Measurements from ENCODE around the gene AAMDC.
"Not testable (repeated sequence)": the region's sequence is repeated elsewhere in the genome, so short reads cannot be mapped to it uniquely, and the experiment has no call there.

AAMDC gene

DNA sequence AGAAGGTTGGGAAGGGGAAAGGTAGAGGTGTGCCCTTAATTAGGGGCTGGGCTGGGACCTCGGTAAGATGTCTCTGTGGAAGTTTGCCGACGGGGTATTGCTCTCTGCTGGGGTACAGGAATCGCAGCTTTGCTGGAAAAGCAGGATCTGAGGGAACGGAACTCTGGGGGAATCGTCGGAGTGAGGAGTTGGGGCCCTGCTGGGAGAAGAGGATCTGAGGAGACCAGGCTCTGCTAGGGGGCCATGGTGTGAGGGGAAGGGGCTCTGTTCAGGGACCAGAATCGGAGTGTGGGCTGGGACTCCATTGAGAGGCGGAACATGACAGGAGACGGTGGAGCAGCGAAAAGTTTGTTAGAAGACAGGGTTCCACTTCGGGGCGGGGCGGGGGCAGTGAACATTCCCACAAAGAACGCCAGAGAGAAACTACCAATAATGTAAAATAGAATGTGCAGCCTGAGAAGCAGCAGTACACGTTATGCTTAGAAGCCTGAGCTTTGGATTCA is 456 bp downstream of the AAMDC start:
- no peak for DNase-seq (ENCODE audit: low spot score)

DNA sequence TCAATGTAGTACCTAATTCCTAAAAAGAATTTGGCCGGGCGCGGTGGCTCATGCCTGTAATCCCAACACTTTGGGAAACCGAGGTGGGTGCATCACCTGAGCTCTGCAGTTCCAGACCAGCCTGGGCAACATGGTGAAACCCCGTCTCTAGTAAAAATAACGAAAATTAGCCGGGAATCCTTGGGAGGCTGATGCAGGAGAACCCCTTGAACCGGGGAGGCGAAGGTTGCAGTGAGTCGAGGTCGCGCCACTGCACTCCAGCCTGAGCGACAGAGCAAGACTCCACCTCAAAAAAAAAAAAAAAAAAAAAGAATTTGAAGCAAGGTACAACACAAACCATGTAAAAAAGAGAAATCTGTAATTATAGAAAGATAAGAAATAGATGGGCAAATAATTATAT is 1.2 kb downstream of the AAMDC start:
- DNase-seq (ENCODE audit: low spot score) = not testable (repeated sequence)

DNA sequence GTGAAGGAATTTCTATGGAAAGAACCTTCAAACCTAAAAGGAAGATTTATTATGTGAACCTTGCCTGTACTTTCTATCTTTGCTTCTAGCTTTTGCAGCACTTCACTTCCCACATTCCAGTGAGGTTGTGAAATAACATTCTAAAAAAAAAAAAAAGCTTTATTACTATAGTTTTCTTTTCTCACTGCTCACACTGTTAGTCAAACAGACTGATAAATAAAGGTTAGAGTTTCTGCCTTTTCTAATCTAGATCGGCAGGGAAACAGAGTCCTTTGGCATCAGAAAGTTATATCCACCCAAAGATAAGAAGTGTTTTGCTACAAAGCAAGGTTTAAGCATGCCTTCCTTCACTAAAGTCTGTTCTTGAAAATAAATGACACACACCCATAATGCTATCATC is 2.8 kb downstream of the AAMDC start:
- no peak for DNase-seq (ENCODE audit: low spot score)

GRCh38 chr11:77828926-77829325 is 8.0 kb downstream of the AAMDC start:
- DNase-seq (ENCODE audit: low spot score) = no peak

DNA sequence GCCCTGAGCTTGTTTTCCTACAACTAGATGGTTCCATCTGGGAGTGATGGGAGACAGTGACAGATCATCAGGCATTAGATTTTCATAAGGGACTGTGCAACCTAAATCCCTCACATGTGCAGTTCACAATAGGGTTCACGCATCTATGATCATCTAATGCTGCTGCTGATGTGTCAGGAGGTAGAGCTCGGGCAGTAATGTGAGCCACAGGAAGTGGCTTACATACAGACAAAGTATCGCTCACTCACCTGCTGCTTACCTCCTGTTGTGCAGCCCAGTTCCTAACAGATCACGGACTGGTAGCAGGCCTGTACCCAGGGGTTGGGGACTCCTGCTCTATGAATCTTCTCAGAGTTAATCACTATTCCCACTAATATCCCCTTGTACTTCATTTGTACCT is 12.4 kb downstream of the AAMDC start:
- DNase-seq (ENCODE audit: low spot score) = no peak

- DNase-seq (ENCODE audit: low spot score) = no peak
Observed at GRCh38 chr11:77842441-77843121, 21.6 kb downstream of the AAMDC start.

DNA sequence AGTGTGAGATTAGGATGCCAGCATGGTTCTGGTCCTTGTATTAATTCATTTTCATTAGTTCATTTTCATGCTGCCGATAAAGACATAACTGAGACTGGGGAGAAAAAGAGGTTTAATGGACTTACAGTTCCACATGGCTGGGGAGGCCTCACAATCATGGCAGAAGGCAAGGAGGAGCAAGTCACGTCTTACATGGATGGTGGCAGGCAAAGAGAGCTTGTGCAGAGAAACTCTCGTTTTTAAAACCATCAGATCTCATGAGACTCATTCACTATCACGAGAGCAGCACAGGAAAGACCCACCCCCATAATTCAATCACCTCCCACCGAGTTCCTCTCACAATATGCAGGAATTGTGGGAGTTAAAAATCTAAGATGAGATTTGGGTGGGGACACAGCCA is 22.8 kb downstream of the AAMDC start:
- not testable (repeated sequence) for DNase-seq (ENCODE audit: low spot score)

DNA sequence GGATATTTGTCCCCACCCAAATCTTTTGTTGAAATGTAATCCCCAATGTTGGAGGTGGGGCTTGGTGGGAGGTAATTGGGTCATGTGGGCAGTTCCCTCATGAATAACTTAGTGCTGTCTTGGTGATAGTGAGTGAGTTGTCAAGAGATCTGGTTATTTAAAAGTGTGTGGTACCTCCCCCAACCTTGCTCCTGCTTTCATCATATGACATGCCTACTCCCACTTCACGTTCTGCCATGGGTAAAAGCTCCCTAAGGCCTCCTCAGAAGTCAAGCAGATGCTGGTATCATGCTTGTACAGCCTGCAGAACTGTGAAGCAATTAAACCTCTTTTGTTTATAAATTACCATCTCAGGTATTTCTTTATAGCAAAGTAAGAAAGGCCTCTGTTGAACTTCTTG is 30.6 kb downstream of the AAMDC start:
- DNase-seq (ENCODE audit: low spot score) = no peak

GRCh38 chr11:77854838-77855237 is 33.9 kb downstream of the AAMDC start:
- DNase-seq (ENCODE audit: low spot score) = no peak

DNA sequence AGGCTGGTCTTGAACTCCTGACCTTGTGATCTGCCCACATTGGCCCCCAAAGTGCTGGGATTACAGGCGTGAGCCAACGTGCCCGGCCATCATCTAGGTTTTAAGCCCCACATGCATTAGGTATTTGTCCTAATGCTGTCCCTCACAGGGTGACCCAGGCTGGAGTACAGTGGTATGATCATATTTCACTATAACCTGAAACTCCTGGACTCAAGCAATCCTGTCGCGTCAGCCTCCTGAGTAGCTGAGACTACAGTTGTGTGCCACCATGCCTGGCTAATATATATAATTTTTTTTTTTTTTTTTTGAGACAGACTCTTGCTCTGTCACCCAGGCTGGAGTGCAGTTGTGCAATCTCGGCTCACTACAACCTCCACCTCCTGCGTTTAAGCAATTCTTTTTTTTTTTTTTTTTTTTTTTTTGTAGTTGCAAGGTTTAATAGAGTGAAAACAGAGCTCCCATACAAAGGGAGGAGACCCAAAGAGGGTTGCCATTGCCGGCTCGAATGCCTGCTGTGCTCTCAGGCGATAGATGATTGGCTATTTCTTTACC is 37.0 kb downstream of the AAMDC start:
- DNase-seq (ENCODE audit: low spot score) = not testable (repeated sequence)

DNA sequence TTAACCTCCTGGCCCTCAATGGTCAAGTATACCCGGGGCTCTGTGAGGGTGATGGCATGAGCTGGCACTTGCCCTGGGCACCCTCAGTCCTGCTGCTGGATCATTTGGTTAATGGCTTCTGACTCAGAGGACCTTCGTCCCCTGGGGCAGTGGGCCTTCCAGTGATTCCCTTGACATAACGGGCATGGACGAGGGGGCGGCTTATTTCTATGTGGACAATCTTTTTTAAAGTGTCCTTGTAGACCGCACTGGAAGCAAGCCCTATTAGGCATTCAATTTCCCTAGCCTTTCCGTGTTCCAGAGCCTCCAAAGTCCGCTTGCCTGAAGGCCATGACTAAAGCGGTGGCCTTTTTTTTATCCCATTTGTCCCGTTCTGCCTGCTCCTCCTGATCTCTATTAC is 40.5 kb downstream of the AAMDC start:
- DNase-seq (ENCODE audit: low spot score) = not testable (repeated sequence)

DNA sequence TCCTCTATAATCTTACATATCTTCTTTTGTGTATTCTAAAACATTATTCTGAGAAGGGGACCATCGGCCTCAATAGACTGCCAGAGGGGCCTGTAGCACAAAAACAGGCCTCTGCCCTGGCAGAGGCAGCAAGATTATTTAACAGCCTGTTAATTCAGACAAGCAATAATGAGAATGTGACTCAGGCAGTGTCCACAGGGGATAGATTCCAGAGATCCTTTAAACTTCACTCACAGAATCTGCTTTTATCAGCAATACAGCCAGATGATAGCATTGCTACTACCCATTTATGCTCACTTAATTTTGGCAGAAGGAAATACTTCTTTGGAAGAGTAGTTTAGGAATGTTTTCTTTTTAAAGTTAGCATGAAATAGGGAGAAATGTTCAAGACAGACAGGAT is 44.9 kb downstream of the AAMDC start:
- no peak for DNase-seq (ENCODE audit: low spot score)

- DNase-seq (ENCODE audit: low spot score) = no peak
Observed at GRCh38 chr11:77866336-77866735, 45.4 kb downstream of the AAMDC start.

GRCh38 chr11:77868744-77869143 is 47.8 kb downstream of the AAMDC start:
- DNase-seq (ENCODE audit: low spot score) = no peak

- no peak for DNase-seq (ENCODE audit: low spot score)
Observed at GRCh38 chr11:77871855-77872254, 50.9 kb downstream of the AAMDC start.

- DNase-seq (ENCODE audit: low spot score) = no peak
Observed at GRCh38 chr11:77873345-77873744, 52.4 kb downstream of the AAMDC start.

DNA sequence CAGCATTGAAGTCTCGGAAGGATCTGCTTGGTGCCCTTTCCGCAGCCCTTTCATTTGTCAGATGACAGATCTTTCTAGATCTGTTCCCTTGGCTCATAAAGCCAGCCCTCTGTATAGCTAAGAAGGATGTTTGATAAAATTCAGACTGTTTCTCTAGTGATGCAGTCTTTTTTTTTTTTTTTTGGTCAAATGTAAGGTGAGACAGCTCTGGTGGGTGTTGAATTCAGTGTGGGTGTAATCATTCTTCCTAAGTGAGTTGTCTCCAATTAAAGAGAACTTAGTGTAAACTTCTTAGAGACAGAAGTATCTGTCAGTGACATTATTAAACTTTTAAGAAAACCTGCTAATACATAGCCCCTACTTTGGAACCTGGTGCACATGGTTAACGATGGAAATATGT is 53.3 kb downstream of the AAMDC start:
- no peak for DNase-seq (ENCODE audit: low spot score)

- no peak for DNase-seq (ENCODE audit: low spot score)
Observed at GRCh38 chr11:77876045-77876444, 55.1 kb downstream of the AAMDC start.

- DNase-seq (ENCODE audit: low spot score) = not testable (repeated sequence)
Observed at GRCh38 chr11:77878247-77878646, 57.3 kb downstream of the AAMDC start.

DNA sequence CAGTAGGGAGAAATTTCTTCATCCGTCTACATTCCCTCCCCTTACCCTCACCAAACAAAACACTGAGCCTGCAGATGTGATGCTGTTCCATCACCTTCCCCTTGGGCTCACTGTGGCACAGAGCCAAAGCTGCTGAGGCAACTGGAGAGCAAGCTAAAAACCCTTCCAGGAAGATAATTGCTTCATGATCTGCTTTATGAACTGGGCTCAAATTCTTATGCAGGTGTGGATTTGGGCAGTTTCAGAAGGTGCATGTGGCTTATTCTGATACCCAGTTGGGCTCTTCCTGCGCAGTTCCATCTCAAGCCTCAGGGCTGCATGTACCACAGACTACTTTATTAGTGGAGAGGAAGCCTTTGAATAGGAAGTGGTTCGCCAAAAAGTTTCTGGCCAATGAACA is 58.3 kb downstream of the AAMDC start:
- DNase-seq (ENCODE audit: low spot score) = no peak

- DNase-seq (ENCODE audit: low spot score) = no peak
Observed at GRCh38 chr11:77882396-77882795, 61.5 kb downstream of the AAMDC start.

DNA sequence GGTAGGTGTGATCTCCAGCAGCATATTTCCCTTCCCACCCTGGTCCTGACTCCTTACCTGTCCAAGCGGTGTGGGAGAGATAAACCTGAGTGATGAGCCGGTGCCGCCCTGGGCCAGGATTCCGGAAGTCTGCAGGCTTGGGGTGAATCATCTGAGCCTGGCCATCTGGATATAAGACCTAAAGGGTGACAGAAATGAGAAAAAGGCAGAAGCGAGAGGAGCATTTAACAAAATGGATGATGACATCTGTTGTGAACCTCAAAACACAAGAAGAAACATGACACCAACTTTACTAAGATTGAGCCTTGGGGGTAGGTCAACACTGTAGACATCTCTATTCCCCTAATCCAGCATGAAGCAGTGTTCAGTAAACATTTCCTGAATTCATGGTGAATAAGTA is 62.8 kb downstream of the AAMDC start:
- DNase-seq (ENCODE audit: low spot score) = no peak

DNA sequence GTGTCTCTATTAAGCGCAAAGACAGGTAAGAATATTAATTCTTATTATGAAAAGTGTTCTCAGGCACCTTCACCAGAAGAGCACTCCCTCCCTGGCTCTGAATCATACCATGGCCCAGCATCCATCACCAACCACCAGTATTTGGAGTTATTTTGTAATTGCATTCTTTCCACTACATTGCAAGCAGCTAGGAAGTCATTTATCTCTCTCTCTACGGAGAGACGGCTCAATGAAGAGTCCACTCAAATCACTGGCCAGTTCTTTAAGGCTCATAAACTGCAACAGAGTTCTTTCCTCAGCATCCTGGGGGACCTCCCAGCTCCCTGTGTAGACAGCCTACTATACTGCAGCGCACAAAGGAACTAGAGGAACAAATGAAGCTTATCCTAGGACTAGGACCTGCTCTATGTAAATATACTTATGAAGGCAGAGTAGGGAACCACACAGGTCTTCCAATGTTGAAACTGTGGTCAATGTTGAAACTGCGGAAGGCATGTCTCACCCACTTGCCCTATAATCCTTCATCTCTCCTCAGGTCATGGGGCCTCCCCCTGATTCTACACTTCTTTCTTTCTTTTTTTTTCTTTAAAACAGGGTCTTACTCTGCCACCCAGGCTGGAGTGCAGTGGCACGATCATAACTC is 63.4 kb downstream of the AAMDC start:
- no peak for DNase-seq (ENCODE audit: low spot score)

GRCh38 chr11:77884829-77885190 is 63.9 kb downstream of the AAMDC start:
- DNase-seq (ENCODE audit: low spot score) = no peak

Measured in activated CD4-positive, alpha-beta T cell treated with anti-CD3 and anti-CD28 coated beads, Interleukin-2, Interleukin-4, amounts not matched to agents 100 ng/mL and 50 ng/mL, durations not matched to agents 16 hours and 8 hours (primary cell).